GM19452 (cell line): Measurements from ENCODE around the gene SCUBE2.
"Not testable (repeated sequence)": the region's sequence is repeated elsewhere in the genome, so short reads cannot be mapped to it uniquely, and the experiment has no call there.

ENCODE experiments used
- ATAC-seq: cut with Tn5 transposase; IDR thresholded peaks from one replicate; pipeline ENCODE4 v1.9.1; 2021; ENCODE audit not compliant: unreplicated experiment

SCUBE2 gene

DNA sequence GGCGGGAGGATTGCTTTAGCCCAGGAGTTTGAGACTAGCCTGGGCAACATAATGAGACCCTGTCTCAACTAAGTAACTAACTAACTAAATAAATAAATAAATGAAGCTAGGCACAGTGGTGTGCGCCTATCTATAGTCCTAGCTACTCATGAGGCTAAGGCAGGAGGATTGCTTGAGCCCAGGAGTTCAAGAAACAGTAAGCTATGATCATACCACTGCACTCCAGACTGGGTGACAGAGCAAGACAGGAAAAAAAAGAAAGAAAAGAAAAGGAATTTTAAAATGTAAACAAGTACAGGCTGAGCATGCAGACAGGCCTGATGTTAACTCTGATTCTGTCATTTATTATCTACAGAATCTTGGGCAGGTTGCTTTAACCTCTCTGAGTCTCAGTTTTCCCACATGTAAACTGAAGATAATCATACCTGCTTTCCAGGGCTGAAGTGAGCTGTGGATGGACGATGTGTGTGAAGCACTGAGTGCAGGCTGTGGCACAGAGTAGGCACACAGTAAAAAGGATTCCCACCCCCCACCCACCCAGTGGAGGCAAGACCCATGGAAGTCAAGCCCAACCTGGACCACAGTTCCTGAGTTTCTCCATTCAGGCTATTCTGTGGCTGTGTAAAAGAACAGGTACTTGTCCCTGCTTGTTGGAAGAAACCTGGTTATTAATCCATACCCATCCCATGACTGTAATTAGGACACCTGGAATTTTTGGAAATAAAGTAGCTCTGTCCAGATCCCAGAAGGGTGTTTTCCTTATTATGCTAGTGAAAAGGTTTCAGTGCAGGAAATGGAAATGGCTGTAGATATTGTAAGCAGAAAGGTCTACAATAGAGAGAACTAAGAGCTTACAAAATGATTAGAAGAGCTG, 18.7 kb upstream of the SCUBE2 start:
- no peak for ATAC-seq

DNA sequence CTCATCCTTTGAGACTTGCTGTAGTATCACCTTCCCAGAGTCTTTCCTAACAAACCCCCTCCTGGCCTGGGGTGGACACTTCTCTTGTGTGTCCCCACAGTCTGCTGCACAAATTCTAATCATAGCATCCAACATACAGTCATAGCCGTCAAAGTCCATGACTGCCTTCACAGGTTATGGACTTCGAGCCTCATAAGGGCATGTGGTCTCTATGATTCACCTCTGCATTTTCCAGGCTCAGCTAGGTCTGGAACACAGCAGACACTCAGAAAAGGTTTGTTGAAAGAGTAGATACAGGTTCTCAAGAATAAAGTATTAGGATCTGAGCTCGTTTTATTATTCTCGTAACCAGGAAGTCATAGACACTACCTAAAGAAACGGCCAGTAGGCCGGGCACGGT, 13.2 kb upstream of the SCUBE2 start:
- no peak for ATAC-seq

DNA sequence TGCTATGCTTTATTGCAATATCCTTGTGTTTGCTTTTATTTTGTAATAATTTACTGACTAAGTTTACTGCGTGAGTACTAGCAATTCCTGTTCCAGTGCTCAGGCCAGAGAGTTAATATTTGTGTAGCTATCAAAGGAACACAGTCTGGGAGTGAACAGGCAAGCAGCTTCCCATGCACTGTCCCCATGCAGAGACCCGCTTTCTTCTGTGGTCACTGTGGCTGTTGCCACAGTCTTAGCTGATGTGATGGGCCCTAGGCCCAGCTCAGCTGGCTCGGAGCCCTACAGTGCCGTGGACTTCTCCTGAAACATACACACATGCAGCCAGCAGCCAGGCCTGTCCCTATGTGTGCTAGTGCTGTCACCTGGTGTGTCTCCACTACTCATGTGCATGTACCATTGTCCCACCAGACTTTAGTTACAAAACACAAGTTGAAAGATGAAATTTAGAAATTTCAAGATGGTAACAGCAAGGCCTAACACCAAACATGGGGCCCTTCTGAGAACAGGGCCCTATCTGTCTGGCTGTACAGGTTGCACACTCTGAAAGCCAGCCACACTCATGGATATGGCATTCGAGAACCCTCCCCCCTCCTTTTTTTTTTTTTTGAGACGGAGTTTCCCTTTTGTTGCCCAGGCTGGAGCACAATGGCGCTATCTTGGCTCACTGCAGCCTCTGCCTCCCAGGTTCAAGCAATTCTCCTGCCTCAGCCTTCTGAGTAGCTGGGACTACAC, 12.3 kb upstream of the SCUBE2 start:
- no peak for ATAC-seq

DNA sequence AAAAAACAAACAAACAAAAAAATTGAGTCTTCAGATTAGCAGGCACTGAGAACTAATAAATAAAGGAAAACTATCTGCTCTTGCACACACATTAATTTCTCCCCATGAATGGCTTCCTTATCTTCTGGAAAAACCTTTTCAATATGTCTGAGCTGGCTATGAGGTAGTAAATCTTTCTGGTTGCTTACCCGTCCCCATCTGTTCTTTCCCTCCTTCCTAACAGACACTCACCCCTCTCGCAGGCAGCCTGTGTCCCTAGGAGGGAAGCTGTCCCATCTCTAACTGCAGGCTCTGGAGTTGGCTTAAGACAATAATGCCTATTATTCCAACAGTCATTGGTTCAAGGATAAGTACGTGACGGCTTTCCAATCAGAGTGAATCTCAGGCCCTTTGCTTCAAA, 8.2 kb upstream of the SCUBE2 start:
- ATAC-seq = no peak

DNA sequence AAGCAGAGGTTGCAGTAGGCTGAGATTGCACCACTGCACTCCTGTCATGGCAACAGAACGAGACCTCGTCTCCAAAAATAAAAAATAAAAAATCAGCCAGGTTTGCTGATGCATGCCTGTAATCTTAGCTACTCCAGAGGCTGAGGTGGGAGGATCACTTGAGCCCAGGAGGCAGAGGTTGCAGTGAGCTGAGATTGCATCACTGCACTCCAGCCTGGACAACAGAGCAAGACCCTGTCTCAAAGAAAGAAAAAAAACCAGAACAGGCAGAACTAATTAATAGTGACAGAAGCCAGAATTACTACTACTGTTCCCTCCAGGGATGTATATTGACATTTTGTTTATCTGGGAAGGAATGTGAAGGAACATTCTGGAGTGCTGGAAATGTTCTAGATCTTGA, 7.1 kb upstream of the SCUBE2 start:
- ATAC-seq = not testable (repeated sequence)

- ATAC-seq = not testable (repeated sequence)
These were observed 6.0 kb upstream of the SCUBE2 start for GRCh38 chr11:9097186-9097943.

GRCh38 chr11:9096427-9096826, 5.0 kb upstream of the SCUBE2 start:
- no peak for ATAC-seq

- ATAC-seq = no peak
These were observed 4.0 kb upstream of the SCUBE2 start for GRCh38 chr11:9095421-9095820.

DNA sequence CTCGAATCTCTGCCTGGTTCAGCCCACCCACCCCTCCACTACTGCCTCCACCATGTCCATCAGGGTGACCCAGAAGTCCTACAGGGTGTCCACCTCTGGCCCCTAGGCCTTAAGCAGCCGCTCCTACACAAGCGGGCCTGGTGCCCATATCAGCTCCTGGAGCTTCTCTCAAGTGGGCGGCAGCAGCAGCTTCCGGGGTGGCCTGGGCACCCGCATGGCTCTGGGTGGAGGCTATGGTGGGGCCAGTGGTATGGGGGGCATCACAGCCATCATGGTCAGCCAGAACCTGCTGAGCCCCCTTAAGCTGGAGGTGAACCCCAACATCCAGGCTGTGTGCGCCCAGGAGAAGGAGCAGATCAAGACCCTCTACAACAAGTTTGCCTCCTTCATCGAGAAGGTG, 3.0 kb upstream of the SCUBE2 start:
- ATAC-seq = no peak

- ATAC-seq = no peak
These were observed 1.7 kb upstream of the SCUBE2 start for GRCh38 chr11:9092853-9093778.

DNA sequence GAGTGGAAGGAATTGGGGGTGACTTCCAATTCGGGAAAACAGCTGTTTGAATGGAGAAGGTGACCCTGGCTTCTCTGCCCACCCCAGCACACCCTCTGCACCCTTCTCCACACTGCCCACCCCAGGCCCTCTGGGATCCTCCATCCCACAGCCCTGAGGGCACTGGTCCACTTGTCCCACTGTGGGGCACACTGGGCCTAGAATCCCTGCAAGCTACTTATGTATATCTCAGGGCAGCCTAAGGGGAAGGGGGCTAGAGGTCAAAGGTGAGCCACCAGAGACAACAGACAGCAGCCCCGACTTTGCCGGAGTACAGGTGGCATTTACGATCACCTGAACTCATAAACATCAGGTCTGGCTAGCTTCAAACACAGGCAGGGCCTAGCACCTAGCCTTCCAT, 673 bp upstream of the SCUBE2 start:
- no peak for ATAC-seq

GRCh38 chr11:9090488-9091043, 833 bp downstream of the SCUBE2 start:
- ATAC-seq = no peak

- no peak for ATAC-seq
These were observed 1.8 kb downstream of the SCUBE2 start for GRCh38 chr11:9089636-9090035.

DNA sequence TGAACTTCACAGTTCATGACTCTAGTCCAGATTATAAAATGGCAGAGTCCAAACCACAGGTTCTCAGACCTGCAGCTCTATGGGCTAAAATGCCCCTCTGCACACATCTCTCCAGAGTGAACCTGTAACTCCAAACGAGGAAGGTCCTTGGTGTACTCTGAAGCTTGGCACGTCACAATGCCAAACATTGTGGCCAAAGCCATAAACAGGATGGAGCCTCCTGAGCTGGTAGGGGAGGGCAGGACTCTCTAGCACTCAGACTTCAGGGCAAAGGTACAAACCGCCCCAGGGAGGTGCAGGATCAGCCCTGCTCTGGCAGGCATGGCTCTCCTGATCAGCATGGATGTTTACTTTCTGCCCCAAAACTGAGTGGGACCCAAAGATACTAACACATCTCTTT, 2.3 kb downstream of the SCUBE2 start:
- ATAC-seq = no peak

GRCh38 chr11:9082575-9082974, 8.8 kb downstream of the SCUBE2 start:
- ATAC-seq = no peak

DNA sequence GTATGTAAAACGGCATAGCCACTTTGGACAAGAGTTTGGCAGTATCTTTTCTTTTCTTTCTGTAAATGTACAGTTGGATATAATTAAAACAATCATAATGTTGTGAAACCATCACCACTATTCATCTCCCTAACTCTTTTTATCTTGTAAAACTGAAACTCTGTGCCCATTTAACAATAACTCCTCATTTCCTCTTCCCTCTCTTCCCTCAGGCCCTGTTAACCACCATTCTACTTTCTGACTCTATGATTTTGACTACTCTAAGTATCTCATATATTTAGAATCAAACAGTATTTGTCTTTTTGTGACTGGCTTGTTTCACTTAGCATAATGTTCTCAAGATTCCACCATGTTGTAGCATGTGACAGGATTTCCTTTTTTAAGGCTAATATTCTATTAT, 10.2 kb downstream of the SCUBE2 start:
- no peak for ATAC-seq

DNA sequence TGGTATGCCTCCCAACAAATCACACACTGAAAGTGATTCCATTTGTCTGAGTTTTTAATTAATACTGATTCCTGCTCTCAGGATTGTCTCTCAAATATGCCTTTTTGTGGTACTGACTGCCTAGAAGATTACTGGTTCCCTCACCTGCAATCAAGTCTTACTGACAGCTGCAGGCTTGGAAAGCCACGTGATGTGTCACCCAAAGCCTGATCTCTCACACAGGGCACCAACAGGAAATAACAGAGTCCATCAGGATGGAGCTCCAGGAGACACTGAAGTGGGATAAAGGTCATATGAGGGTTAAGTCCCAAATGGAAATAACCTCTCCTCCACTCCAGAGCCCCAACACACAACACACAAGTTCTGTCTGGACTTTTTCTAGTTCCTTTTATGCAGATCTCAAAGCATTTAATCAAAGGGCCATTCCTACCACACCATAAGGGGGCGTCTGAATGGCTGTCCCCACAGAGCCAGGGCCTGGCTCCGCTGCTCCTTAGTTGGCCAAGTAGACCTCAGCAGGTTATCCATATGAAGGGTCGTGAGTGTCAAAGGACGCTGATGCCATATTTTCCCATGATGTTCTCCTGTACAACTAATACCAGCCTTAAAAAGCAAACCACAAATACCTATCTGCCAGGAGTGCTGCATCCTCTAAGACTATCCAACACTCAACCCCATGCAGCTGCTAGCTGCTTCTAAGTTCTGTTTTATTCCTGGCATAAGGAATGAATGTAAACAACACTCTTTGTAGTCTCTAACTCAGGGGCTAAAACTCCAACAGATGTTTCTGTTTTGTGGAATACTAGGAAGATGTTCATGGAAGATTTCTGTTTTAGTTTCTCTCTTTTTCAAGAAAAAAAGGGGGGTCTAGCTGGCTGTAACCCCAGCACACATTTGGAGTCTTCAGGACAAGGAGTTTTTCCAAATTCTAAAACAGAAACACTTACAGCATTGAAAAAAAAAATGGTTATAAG, 13.0 kb downstream of the SCUBE2 start:
- no peak for ATAC-seq

GRCh38 chr11:9077164-9077563, 14.2 kb downstream of the SCUBE2 start:
- ATAC-seq = no peak

- ATAC-seq = no peak
These were observed 14.7 kb downstream of the SCUBE2 start for GRCh38 chr11:9076661-9077060.
